ENCODE measurements around the gene HOXD10. TPM values are rescaled to one million over a fixed set of nuclear protein-coding genes. Genes with fewer than 3 reads are reported as not detected.

Gene HOXD10
- total RNA-seq, 2 experiments from 2014 or later = not detected

DNA sequence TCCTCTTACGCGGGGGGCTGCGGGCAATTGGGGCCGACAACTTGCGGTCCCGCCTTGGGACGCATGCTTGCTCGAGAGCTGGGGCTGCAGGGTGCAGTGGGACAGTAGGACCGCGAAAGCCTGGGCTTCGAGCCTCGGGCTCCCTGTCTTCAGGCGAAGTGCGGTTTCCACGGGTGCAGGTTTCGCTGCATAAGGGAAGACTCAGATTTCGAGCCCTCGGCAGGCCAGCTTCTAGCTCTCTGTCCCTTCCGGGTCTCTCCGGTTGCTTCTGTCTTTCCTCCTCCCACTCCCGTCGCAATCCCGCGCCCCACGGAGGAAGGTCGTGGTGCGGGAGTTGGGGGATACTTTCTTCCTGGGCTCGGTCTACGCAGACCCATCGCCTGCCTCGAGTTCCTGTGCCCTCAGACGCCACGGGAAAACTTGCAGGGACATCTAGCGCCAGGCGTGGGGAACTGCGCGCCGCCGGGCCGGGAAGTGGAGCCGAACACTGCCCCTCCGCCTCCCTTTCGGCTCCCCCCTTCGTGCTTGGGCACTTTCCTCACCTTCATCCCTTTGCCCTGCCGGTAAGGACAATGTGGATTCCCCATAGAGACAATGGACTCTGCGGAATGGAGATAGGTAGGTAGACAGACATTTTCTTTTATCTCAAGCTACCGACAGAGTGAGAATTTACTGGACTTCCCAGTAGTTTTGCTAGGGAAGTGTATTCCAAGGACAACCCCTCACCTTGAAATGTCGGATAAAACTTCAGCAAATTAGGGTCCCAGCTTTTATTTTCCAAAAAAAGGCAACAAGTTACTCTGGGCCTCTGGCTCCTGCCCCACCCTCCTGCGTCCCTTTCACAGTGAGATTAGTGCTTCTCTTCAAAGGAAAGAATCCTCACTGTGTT, 28.3 kb upstream of the HOXD10 start:
- Mint-ChIP-seq H3K36me3 (ENCODE audit: low read depth) (peaks cover 30% of the 10 kb centered on the region), H3K4me3 (peak overlapping the region; percentile 72), H3K27ac (peak overlapping the region; percentile 47), H3K4me1 (ENCODE audit: low read depth) (peaks cover 36% of the 10 kb centered on the region), H3K27me3 (peaks cover 93% of the 10 kb centered on the region), H3K9me3 (peaks cover 10% of the 10 kb centered on the region)
- Histone ChIP-seq H3K27me3 (ENCODE audit: control insufficient read depth in 1 of 2, insufficient read depth in 2 of 2, low read length in 2 of 2) (peaks cover 90 to 93% of the 10 kb centered on the region in 2 experiments), H3K9me3 (ENCODE audit: control insufficient read depth in 1 of 2, insufficient read depth in 1 of 2, low read length in 2 of 2) (peaks cover 24 to 67% of the 10 kb centered on the region in 2 experiments), H3K4me1 (ENCODE audit: insufficient read depth, low read length) (peaks cover 31% of the 10 kb centered on the region), H3K27ac (ENCODE audit: low read depth in 1 of 2, low read length in 2 of 2) (no peak overlapping the region), H3K36me3 (ENCODE audit: insufficient read depth, low read length) (no peaks in the 10 kb centered on the region), H3K4me3 (ENCODE audit: low read length) (no peak overlapping the region)
- ChIA-PET CTCF (no interaction called here), POLR2A (interaction anchor here (1.5 kb wide), 1 partner anchor 9 kb away, joined by 4 read pairs; no protein-coding TSS in a partner anchor)
- intact Hi-C loops (cut with DNase I, micrococcal nuclease) = loop anchor here in 1 of 2 experiments (5.0 to 10.0 kb wide), 2 partner anchors 44 to 1753 kb away; partner anchors contain the start of gene SP9
- DNase-seq (peak in 5 of 14 experiments; percentile 23 to 56 (median 34)), ATAC-seq (ENCODE audit: poor library complexity) (no peak)
- TF ChIP-seq, protein P1, sequence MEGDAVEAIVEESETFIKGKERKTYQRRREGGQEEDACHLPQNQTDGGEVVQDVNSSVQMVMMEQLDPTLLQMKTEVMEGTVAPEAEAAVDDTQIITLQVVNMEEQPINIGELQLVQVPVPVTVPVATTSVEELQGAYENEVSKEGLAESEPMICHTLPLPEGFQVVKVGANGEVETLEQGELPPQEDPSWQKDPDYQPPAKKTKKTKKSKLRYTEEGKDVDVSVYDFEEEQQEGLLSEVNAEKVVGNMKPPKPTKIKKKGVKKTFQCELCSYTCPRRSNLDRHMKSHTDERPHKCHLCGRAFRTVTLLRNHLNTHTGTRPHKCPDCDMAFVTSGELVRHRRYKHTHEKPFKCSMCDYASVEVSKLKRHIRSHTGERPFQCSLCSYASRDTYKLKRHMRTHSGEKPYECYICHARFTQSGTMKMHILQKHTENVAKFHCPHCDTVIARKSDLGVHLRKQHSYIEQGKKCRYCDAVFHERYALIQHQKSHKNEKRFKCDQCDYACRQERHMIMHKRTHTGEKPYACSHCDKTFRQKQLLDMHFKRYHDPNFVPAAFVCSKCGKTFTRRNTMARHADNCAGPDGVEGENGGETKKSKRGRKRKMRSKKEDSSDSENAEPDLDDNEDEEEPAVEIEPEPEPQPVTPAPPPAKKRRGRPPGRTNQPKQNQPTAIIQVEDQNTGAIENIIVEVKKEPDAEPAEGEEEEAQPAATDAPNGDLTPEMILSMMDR (IDR thresholded peaks at IDR 0.05) = peak; percentile 24

DNA sequence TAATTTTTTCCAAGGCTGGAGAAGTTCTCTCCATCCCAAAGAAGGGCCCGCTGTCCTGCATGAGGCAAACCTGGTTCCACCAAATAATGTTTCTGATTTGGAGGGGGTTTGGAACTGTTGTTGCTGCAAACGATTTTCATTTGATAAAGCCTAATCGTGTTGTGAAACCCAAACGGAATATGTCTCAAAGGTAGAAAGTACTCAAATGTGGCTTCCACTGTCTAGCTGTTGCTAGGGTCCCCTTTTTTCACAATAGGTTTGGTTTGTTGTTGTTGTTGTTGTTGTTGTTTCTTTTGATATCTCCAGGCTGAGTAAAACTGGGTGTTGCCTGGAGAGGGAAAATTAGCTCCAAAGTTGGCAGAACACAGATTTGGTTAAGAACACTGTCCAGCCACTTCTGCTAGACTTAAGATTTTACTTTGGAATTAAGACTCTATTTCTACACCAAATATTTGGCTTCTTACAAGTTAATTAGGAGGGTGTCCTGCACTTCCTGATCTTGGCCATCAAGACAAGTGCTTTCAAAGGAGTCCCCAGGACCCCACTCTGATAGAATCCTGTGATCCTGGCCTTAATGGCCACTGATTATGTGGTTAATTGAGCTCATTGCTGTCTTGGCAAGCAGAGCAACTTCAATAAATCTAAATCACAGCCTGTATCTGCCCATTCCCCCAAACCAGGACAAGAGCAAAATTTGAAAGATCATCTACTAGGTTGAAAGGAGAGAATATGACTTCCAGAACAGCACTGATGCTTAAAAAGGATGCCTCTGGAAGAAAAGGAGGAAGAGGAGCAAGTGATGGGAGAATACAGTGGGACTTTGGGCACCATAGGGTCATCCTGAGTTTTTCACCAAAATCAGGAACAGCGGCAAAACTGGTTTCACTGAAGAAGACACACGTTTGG, 27.4 kb upstream of the HOXD10 start:
- no peaks in the 10 kb centered on the region for H3K36me3 ChIP-seq (ENCODE audit: insufficient read depth, low read length)
- peaks cover 89 to 93% of the 10 kb centered on the region in 2 experiments for H3K27me3 ChIP-seq (ENCODE audit: control insufficient read depth in 1 of 2, insufficient read depth in 2 of 2, low read length in 2 of 2)
- Mint-ChIP-seq H3K4me1 (ENCODE audit: low read depth) (peaks cover 37% of the 10 kb centered on the region), H3K27me3 (peaks cover 93% of the 10 kb centered on the region), H3K27ac (no peak overlapping the region), H3K36me3 (ENCODE audit: low read depth) (peaks cover 22% of the 10 kb centered on the region), H3K4me3 (no peak overlapping the region), H3K9me3 (peaks cover 7% of the 10 kb centered on the region)
- H3K4me3 ChIP-seq (ENCODE audit: low read length) = no peak overlapping the region
- ChIA-PET POLR2A (interaction anchor here (1.5 kb wide), 1 partner anchor 9 kb away, joined by 4 read pairs; no protein-coding TSS in a partner anchor), CTCF (no interaction called here)
- H3K27ac ChIP-seq (ENCODE audit: low read depth in 1 of 2, low read length in 2 of 2) = no peak overlapping the region
- no peak for DNase-seq
- peaks cover 15 to 61% of the 10 kb centered on the region in 2 experiments for H3K9me3 ChIP-seq (ENCODE audit: control insufficient read depth in 1 of 2, insufficient read depth in 1 of 2, low read length in 2 of 2)
- H3K4me1 ChIP-seq (ENCODE audit: insufficient read depth, low read length) = peaks cover 32% of the 10 kb centered on the region
- intact Hi-C loops (cut with DNase I, micrococcal nuclease) = loop anchor here in 1 of 2 experiments (5.0 to 10.0 kb wide), 2 partner anchors 43 to 1754 kb away; partner anchors contain the start of gene SP9
- TF ChIP-seq, protein P1 (IDR thresholded peaks at IDR 0.05) = no peak
- no peak for ATAC-seq (ENCODE audit: poor library complexity)

DNA sequence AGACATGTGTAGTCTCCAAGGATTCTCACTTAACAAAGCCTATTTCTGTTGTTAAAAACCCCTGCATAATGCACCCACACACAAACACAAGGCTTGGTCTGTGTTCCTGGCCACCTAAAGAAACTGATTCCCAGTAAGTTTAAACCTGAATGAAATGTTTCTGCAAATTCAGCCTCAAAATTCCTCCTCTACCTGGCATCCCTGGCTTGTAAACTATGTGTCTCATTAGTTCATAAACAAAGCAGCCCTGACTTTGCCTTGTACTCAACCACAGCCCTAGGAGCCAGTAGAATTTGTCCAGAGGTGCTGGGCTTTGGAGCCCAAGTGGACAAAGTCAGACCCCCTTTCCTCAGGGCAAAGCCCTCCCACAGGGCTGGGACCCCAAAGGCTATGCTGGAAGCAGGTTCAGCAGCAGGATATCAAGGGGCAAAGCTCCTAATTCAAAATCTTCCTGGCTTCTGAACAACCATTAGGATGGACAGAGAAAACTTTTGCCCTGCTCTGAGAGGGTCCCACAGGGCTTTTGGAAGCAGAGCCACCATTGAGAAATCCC, 26.7 kb upstream of the HOXD10 start:
- DNase-seq (no peak), ATAC-seq (ENCODE audit: poor library complexity) (no peak)
- H3K27ac ChIP-seq (ENCODE audit: low read depth in 1 of 2, low read length in 2 of 2) = no peak overlapping the region
- no peak overlapping the region for H3K27ac Mint-ChIP-seq
- peaks cover 16% of the 10 kb centered on the region for H3K36me3 Mint-ChIP-seq (ENCODE audit: low read depth)
- peaks cover 32% of the 10 kb centered on the region for H3K4me1 ChIP-seq (ENCODE audit: insufficient read depth, low read length)
- no peaks in the 10 kb centered on the region for H3K36me3 ChIP-seq (ENCODE audit: insufficient read depth, low read length)
- peaks cover 89 to 93% of the 10 kb centered on the region in 2 experiments for H3K27me3 ChIP-seq (ENCODE audit: control insufficient read depth in 1 of 2, insufficient read depth in 2 of 2, low read length in 2 of 2)
- H3K27me3 Mint-ChIP-seq = peaks cover 93% of the 10 kb centered on the region
- peaks cover 37% of the 10 kb centered on the region for H3K4me1 Mint-ChIP-seq (ENCODE audit: low read depth)
- TF ChIP-seq, protein P1 (IDR thresholded peaks at IDR 0.05) = no peak
- no peak overlapping the region for H3K4me3 ChIP-seq (ENCODE audit: low read length)
- H3K4me3 Mint-ChIP-seq = no peak overlapping the region
- H3K9me3 ChIP-seq (ENCODE audit: control insufficient read depth in 1 of 2, insufficient read depth in 1 of 2, low read length in 2 of 2) = peaks cover 9 to 54% of the 10 kb centered on the region in 2 experiments
- ChIA-PET CTCF (no interaction called here), POLR2A (no interaction called here)
- H3K9me3 Mint-ChIP-seq = peaks cover 7% of the 10 kb centered on the region
- intact Hi-C loops (cut with DNase I, micrococcal nuclease) = loop anchor here (5.0 to 10.0 kb wide), 4 partner anchors 42 to 1755 kb away; partner anchors contain the start of gene SP9 (in 1 of the 2)
